GM12891 (cell line): Measurements from ENCODE around the gene DCDC2.

Source experiments
- POLR2A ChIP-seq: IDR thresholded peaks from 2 replicates; pipeline ENCODE4 v1.6.1; 2011; ENCODE audit warnings: low read depth, low read length, control low read depth
- POLR2AphosphoS5 ChIP-seq: IDR thresholded peaks from 2 replicates; pipeline ENCODE4 v1.6.1; 2011; ENCODE audit warnings: low read depth, low read length, control low read depth

DNA sequence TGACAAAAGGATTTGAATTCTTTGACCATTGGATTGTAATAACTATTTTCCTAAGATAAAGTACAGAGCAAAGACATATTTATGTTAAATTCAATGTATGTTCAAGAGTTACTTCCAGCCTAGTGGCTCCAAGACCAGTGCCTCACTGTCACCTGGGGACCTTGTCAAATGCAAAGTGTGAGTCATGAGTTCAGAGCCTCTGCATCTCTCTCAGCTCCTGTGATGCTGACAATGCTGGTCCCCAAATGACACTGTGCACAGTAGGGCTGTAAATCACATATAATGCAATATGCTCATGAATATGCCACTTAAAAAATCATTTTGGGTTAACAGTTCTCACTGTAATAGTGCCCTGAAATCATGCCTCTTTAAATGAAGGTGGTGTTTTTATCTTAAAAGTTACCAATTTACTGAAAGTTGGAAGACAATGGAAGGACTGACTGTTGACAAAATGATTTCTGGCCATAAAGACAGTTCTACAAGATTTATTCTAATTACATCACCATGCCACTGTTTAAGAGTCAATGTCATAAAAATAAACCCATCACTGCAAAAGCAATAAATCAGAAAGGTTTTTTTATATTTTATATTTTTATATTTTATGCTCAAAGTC, 169.8 kb downstream of the DCDC2 start:
- TF ChIP-seq POLR2A (no peak), POLR2AphosphoS5 (no peak)
